Activated CD8-positive, alpha-beta memory T cell treated with anti-CD3 and anti-CD28 coated beads, Interleukin-2, amount 50 U/mL, for 24 hours (primary cell): Measurements from ENCODE around the gene MSANTD2.

Experiments used
- DNase-seq: peaks from one replicate; pipeline ENCODE4 v3.0.0-alpha.2; 2020; ENCODE audit errors: extremely low read depth

MSANTD2 gene

GRCh38 chr11:124800226-124800929, at the start of gene MSANTD2:
Gene MSANTD2, minus strand, starts transcription at chr11:124800406. Its CDS starts 26 bp downstream, at chr11:124800380.
- no peak for DNase-seq

GRCh38 chr11:124846070-124846673, 46.0 kb upstream of the MSANTD2 start:
- DNase-seq, result no peak

- DNase-seq, result no peak
Observed at GRCh38 chr11:124844664-124845079, 44.5 kb upstream of the MSANTD2 start.

GRCh38 chr11:124843616-124843910, 43.4 kb upstream of the MSANTD2 start:
- DNase-seq, result no peak

GRCh38 chr11:124842305-124842704, 42.1 kb upstream of the MSANTD2 start:
- no peak for DNase-seq

GRCh38 chr11:124841840-124842239, 41.6 kb upstream of the MSANTD2 start:
- DNase-seq, result no peak

- no peak for DNase-seq
Observed at GRCh38 chr11:124841201-124841600, 41.0 kb upstream of the MSANTD2 start.

GRCh38 chr11:124840666-124841065, 40.5 kb upstream of the MSANTD2 start:
- DNase-seq, result no peak

- DNase-seq, result no peak
Observed at GRCh38 chr11:124839972-124840621, 39.9 kb upstream of the MSANTD2 start.

GRCh38 chr11:124839128-124839971, 39.1 kb upstream of the MSANTD2 start:
- DNase-seq, result no peak

- no peak for DNase-seq
Observed at GRCh38 chr11:124838805-124839127, 38.6 kb upstream of the MSANTD2 start.

GRCh38 chr11:124837491-124837856, 37.3 kb upstream of the MSANTD2 start:
- no peak for DNase-seq

GRCh38 chr11:124835918-124836317, 35.7 kb upstream of the MSANTD2 start:
- no peak for DNase-seq

GRCh38 chr11:124834526-124835180, 34.4 kb upstream of the MSANTD2 start:
- no peak for DNase-seq

GRCh38 chr11:124832571-124832970, 32.4 kb upstream of the MSANTD2 start:
- no peak for DNase-seq

GRCh38 chr11:124831897-124832296, 31.7 kb upstream of the MSANTD2 start:
- no peak for DNase-seq

GRCh38 chr11:124830749-124831148, 30.5 kb upstream of the MSANTD2 start:
- DNase-seq, result no peak

- DNase-seq, result no peak
Observed at GRCh38 chr11:124829986-124830385, 29.8 kb upstream of the MSANTD2 start.

GRCh38 chr11:124825876-124826275, 25.7 kb upstream of the MSANTD2 start:
- DNase-seq, result no peak

- no peak for DNase-seq
Observed at GRCh38 chr11:124823512-124824376, 23.5 kb upstream of the MSANTD2 start.
